ENCODE results near the gene LAMC2.

- TF ChIP-seq CTCF (IDR thresholded peaks at IDR 0.05) (no peak), POLR2A (IDR thresholded peaks at IDR 0.05) (no peak)
Observed at GRCh38 chr1:183193963-183194525, 8.0 kb downstream of the LAMC2 start.
